GM12878 (cell line): ENCODE results near the gene PPP3CB. TPM values are rescaled to one million over a fixed set of nuclear protein-coding genes. Genes with fewer than 3 reads are reported as not detected.

Source experiments
- ATAC-seq: fragments of 200-7000 bp; cut with Tn5 transposase; 3 replicates; pipeline ENCODE4 v1.9.1; 2020; ENCODE audit warnings: mild to moderate bottlenecking, moderate library complexity
- BruUV-seq: library from RNA; stranded (reverse); fragments of 400-500 nt; replicated peaks from 2 replicates; lab custom pipeline; 2021; lab: Mats Ljungman, UMichigan
- CTCF ChIA-PET: fragments of 300-600 bp; sonication (Branson Sonifier 250); formaldehyde crosslinking; extraction: SDS; loops from one replicate; lab custom pipeline; 2021; ENCODE audit warnings: inconsistent platforms; lab: Yijun Ruan, JAX
- POLR2A ChIA-PET: fragments of 350-600 bp; formaldehyde crosslinking; extraction: SDS; loops from one replicate; lab custom pipeline; 2021; ENCODE audit warnings: inconsistent platforms; lab: Charles Lee
- RAD21 ChIA-PET: fragments of 300-600 bp; sonication (Branson Sonifier 250); formaldehyde crosslinking; loops from one replicate; lab custom pipeline; 2023; ENCODE audit warnings: antibody characterized with exemption; ENCODE audit not compliant: unreplicated experiment; lab: Charles Lee
- SMC1A ChIA-PET: fragments of 300-600 bp; sonication (Branson Sonifier 250); formaldehyde crosslinking; loops from one replicate; lab custom pipeline; 2023; ENCODE audit not compliant: unreplicated experiment, uncharacterized antibody; lab: Charles Lee
- DNase-seq: peaks from one replicate; pipeline ENCODE4 v3.0.0-alpha.2; 2011; ENCODE audit warnings: low read depth, low spot score
- FAIRE-seq: peaks from 3 replicates; lab custom pipeline; 2011; peaks lifted over from hg19 to GRCh38; lab: Jason Lieb, UNC
- H2AFZ ChIP-seq: 2 replicates; pipeline ENCODE4 v1.6.0; 2011; ENCODE audit warnings: low read depth, low read length, control low read depth; ENCODE audit not compliant: control insufficient read depth
- H3K27ac ChIP-seq: 2 replicates; pipeline ENCODE4 v1.5.1; 2011; ENCODE audit warnings: control low read depth; ENCODE audit not compliant: control insufficient read depth, insufficient read depth
- H3K27me3 ChIP-seq, 2 experiments: replicated peaks in 1 of 2; 2 replicates each; pipeline versions ENCODE4 v1.6.0 to v1.6.1; 2011; ENCODE audit warnings: low read length in 1 of 2; ENCODE audit not compliant: control insufficient read depth in 2 of 2, insufficient read depth in 2 of 2
- H3K36me3 ChIP-seq, 2 experiments: 2 replicates each; pipeline ENCODE4 v1.5.1; 2011; ENCODE audit warnings: low read length in 1 of 2; ENCODE audit not compliant: control insufficient read depth in 2 of 2, insufficient read depth in 2 of 2
- H3K4me1 ChIP-seq: 2 replicates; pipeline ENCODE4 v1.6.1; 2011; ENCODE audit warnings: mild to moderate bottlenecking, low read length, moderate library complexity, mixed read lengths; ENCODE audit not compliant: control insufficient read depth, insufficient read depth
- H3K4me2 ChIP-seq: 2 replicates; pipeline ENCODE4 v1.6.0; 2011; ENCODE audit warnings: control low read depth; ENCODE audit not compliant: control insufficient read depth, insufficient read depth
- H3K4me3 ChIP-seq: fragments of 200-600 bp; sonication (generic); 2 replicates; pipeline ENCODE4 v1.5.1; 2016
- H3K79me2 ChIP-seq: 2 replicates; pipeline ENCODE4 v1.6.0; 2011; ENCODE audit warnings: low read length; ENCODE audit not compliant: control insufficient read depth, insufficient read depth
- H3K9ac ChIP-seq: 2 replicates; pipeline ENCODE4 v1.8.0; 2011; ENCODE audit warnings: low read length, control low read depth, mixed read lengths; ENCODE audit not compliant: control insufficient read depth, insufficient read depth
- H3K9me3 ChIP-seq: replicated peaks from 3 replicates; pipeline ENCODE4 v1.5.1; 2011; ENCODE audit warnings: mild to moderate bottlenecking, low read length; ENCODE audit not compliant: control insufficient read depth, insufficient read depth
- H4K20me1 ChIP-seq: 2 replicates; pipeline ENCODE4 v1.6.0; 2011; ENCODE audit not compliant: control insufficient read depth, insufficient read depth
- HSF1 ChIP-seq: fragments of 150-350 bp; IDR thresholded peaks from 2 replicates; pipeline ENCODE4 v1.6.1; 2014; ENCODE audit warnings: mild to moderate bottlenecking, low read depth, low read length
- IKZF2 ChIP-seq, 2 experiments: fragments of 450-650 bp; IDR thresholded peaks; 2 replicates each; pipeline ENCODE4 v1.6.1; 2017; ENCODE audit warnings: mild to moderate bottlenecking in 2 of 2, moderate library complexity in 2 of 2
- KAT2A ChIP-seq: conservative IDR thresholded peaks from 2 replicates; pipeline ENCODE4 v1.6.1; 2011; ENCODE audit warnings: low read depth, low read length; ENCODE audit not compliant: control insufficient read depth
- KDM1A ChIP-seq: fragments of 200-600 bp; sonication (generic); IDR thresholded peaks from 2 replicates; pipeline ENCODE4 v1.6.1; 2016; ENCODE audit warnings: borderline replicate concordance
- MYB ChIP-seq: fragments of 150-350 bp; IDR thresholded peaks from 2 replicates; pipeline ENCODE4 v1.6.1; 2014; ENCODE audit warnings: mild to moderate bottlenecking, low read depth, low read length, borderline replicate concordance
- PAX5 ChIP-seq: IDR thresholded peaks from 2 replicates; pipeline ENCODE4 v1.6.1; 2011; ENCODE audit warnings: low read depth, low read length, borderline replicate concordance
- SMC3 ChIP-seq: IDR thresholded peaks from 2 replicates; pipeline ENCODE4 v1.6.1; 2011; ENCODE audit warnings: low read length, improper control_type of control experiment, borderline replicate concordance
- ZNF384 ChIP-seq: IDR thresholded peaks from 2 replicates; pipeline ENCODE4 v1.6.1; 2012; ENCODE audit warnings: low read depth, mild to moderate bottlenecking, low read length, improper control_type of control experiment, borderline replicate concordance
- WGBS: methylation state at CpG from one replicate; pipeline ENCODE4 v1.1.6; 2016; ENCODE audit warnings: low lambda C conversion rate; ENCODE audit not compliant: insufficient replicate concordance, insufficient coverage; ENCODE audit errors: missing lambda C conversion rate; 5-methylcytosine and 5-hydroxymethylcytosine counted together
- in situ Hi-C: fragments of 300-500 bp; cut with MboI; formaldehyde crosslinking; loops from 9 replicates; pipeline ENCODE4 v1.14.3; 2018; ENCODE audit warnings: mixed read lengths
- intact Hi-C: fragments of 100-400 bp; cut with micrococcal nuclease; formaldehyde crosslinking; loops from one replicate; pipeline ENCODE4 v1.14.2; 2022; ENCODE audit not compliant: unreplicated experiment
- polyA plus RNA-seq, 11 experiments: library from polyadenylated mRNA; depleted of rRNA in 4 of 11; unstranded in 6 of 11; stranded (reverse) in 5 of 11; fragments of >200 nt; fragmentation: Nextera tagmentation in 4 of 11; fragmentation: Illumina TruSeq in 1 of 11; extraction: Ambion mirVana in 4 of 11; extraction: Trizol in 1 of 11; gene quantifications; 1 replicate in 1 of 11; 2 replicates in 10 of 11; pipeline versions ENCODE4 v1.2.1 to v1.2.3, GENCODE V29; 2011 to 2016; ENCODE audit warnings: inconsistent platforms in 2 of 11, missing spikeins in 2 of 11, low read depth in 1 of 11
- total RNA-seq, 4 experiments: library from RNA; depleted of rRNA in 3 of 4; stranded (reverse); fragments of >200 nt in 3 of 4; fragmentation: Illumina TruSeq in 1 of 4; extraction: Trizol in 1 of 4; gene quantifications; 2 replicates each; pipeline versions ENCODE4 v1.2.1 to v1.2.3, GENCODE V29; 2013 to 2021
- TF ChIP-seq, protein P1 (sequence below): fragments of 450-650 bp; IDR thresholded peaks from 2 replicates; pipeline ENCODE4 v1.6.1; 2018; ENCODE audit warnings: borderline replicate concordance, mild to moderate bottlenecking; ENCODE audit not compliant: partially characterized antibody

The PPP3CB gene
- total and polyA plus RNA-seq, 10 of the 15 experiments (the other 5 are each of a cell fraction or from before 2014, with no cell fraction given): 11.4 to 46.4 (median 19.3) TPM

GRCh38 chr10:73537709-73538108 is 41.9 kb upstream of the PPP3CB start:
- H2AFZ ChIP-seq: no peak overlapping the region
- FAIRE-seq: no peak
- ChIA-PET RAD21 (no interaction called here), SMC1A (interaction anchor here (0.9 to 3.8 kb wide), 2 partner anchors 93 to 106 kb away, joined by 3 to 24 read pairs; no protein-coding TSS in a partner anchor), CTCF (interaction anchor here (1.2 to 3.8 kb wide), 2 partner anchors 8 to 106 kb away, joined by 7 to 15 read pairs; no protein-coding TSS in a partner anchor), POLR2A (interaction anchor here (0.6 to 0.7 kb wide), 2 partner anchors 25 to 136 kb away, joined by 3 read pairs; no protein-coding TSS in a partner anchor)
- no peak for DNase-seq
- no peaks in the 10 kb centered on the region for H3K36me3 ChIP-seq
- H4K20me1 ChIP-seq: no peaks in the 10 kb centered on the region
- no peaks in the 10 kb centered on the region for H3K27me3 ChIP-seq
- H3K9ac ChIP-seq: no peak overlapping the region
- no peaks in the 10 kb centered on the region for H3K9me3 ChIP-seq
- BruUV-seq: no TSS peak
- in situ Hi-C loops (no loop called here), intact Hi-C loops (no loop called here)
- no peak overlapping the region for H3K4me2 ChIP-seq
- WGBS: 97% methylated on average over 7 of the region's 7 CpGs
- H3K4me3 ChIP-seq: no peak overlapping the region
- H3K79me2 ChIP-seq: no peaks in the 10 kb centered on the region
- TF ChIP-seq HSF1 (no peak), PAX5 (no peak), KAT2A (no peak), KDM1A (no peak), IKZF2 (IDR thresholded peaks at IDR 0.05) (no peak), ZNF384 (no peak), MYB (no peak), SMC3 (no peak)
- TF ChIP-seq, protein P1, sequence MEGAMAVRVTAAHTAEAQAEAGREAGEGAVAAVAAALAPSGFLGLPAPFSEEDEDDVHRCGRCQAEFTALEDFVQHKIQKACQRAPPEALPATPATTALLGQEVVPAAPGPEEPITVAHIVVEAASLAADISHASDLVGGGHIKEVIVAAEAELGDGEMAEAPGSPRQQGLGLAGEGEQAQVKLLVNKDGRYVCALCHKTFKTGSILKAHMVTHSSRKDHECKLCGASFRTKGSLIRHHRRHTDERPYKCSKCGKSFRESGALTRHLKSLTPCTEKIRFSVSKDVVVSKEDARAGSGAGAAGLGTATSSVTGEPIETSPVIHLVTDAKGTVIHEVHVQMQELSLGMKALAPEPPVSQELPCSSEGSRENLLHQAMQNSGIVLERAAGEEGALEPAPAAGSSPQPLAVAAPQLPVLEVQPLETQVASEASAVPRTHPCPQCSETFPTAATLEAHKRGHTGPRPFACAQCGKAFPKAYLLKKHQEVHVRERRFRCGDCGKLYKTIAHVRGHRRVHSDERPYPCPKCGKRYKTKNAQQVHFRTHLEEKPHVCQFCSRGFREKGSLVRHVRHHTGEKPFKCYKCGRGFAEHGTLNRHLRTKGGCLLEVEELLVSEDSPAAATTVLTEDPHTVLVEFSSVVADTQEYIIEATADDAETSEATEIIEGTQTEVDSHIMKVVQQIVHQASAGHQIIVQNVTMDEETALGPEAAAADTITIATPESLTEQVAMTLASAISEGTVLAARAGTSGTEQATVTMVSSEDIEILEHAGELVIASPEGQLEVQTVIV: no peak
- no peak for ATAC-seq
- no peaks in the 10 kb centered on the region for H3K4me1 ChIP-seq
- H3K27ac ChIP-seq: no peak overlapping the region
